K562 (cell line): ENCODE results near the gene MICOS13. TPM values are rescaled to one million over a fixed set of nuclear protein-coding genes. Genes with fewer than 3 reads are reported as not detected.

Experiments
- ARID1B ChIP-seq: fragments of 450-650 bp; IDR thresholded peaks from 2 replicates; pipeline ENCODE4 v1.6.1; 2016; ENCODE audit warnings: antibody characterized with exemption, mild to moderate bottlenecking, inconsistent platforms
- KAT2B ChIP-seq: IDR thresholded peaks from one replicate; pipeline ENCODE4 v1.6.1; 2012; ENCODE audit warnings: low read depth, mild to moderate bottlenecking, control low read depth, inconsistent platforms, low read length, moderate library complexity
- NCOA1 ChIP-seq: fragments of 450-650 bp; IDR thresholded peaks from 2 replicates; pipeline ENCODE4 v1.6.1; 2016; ENCODE audit warnings: low read depth
- NFYB ChIP-seq: IDR thresholded peaks from 2 replicates; pipeline ENCODE4 v1.6.1; 2011; ENCODE audit warnings: mild to moderate bottlenecking, moderate library complexity; ENCODE audit not compliant: insufficient read length; ENCODE audit errors: extremely low read depth
- RREB1 ChIP-seq: fragments of 250-450 bp; sonication (Bioruptor Pico); IDR thresholded peaks from 2 replicates; pipeline ENCODE4 v1.4.0; 2020
- SRSF1 ChIP-seq: fragments of 200-400 bp; formaldehyde crosslinking; IDR thresholded peaks from 2 replicates; pipeline ENCODE4 v1.6.1; 2017; ENCODE audit warnings: mild to moderate bottlenecking, low read depth, low read length, moderate library complexity
- TCF7 ChIP-seq: sonication (generic); IDR thresholded peaks from 2 replicates; pipeline ENCODE4 v1.6.1; 2016; ENCODE audit warnings: antibody characterized with exemption, borderline replicate concordance
- ZNF668 ChIP-seq: fragments of 250-450 bp; sonication (Bioruptor Pico); IDR thresholded peaks from 2 replicates; pipeline ENCODE4 v1.8.0; 2022; ENCODE audit warnings: mild to moderate bottlenecking, inconsistent platforms
- ZNF76 ChIP-seq: fragments of 250-450 bp; sonication (Bioruptor Pico); IDR thresholded peaks from 2 replicates; pipeline ENCODE4 v1.4.0; 2020; ENCODE audit warnings: mild to moderate bottlenecking, moderate library complexity, borderline replicate concordance
- polyA plus RNA-seq, 8 experiments: library from polyadenylated mRNA; depleted of rRNA in 4 of 8; stranded (reverse) in 5 of 8; unstranded in 3 of 8; fragments of >200 nt; fragmentation: Nextera tagmentation in 2 of 8; fragmentation: Illumina TruSeq in 1 of 8; extraction: Ambion mirVana in 2 of 8; extraction: Trizol in 1 of 8; gene quantifications; 2 replicates each; pipeline versions ENCODE4 v1.2.1 to v1.2.3, GENCODE V29; 2011 to 2014; ENCODE audit warnings: inconsistent platforms in 1 of 8, missing spikeins in 1 of 8
- total RNA-seq, 7 experiments: library from RNA; depleted of rRNA in 6 of 7; stranded (reverse); fragments of >200 nt in 6 of 7; fragmentation: Illumina TruSeq in 2 of 7; extraction: Trizol in 2 of 7; gene quantifications; 2 replicates each; pipeline versions ENCODE4 v1.2.1 to v1.2.3, GENCODE V29; 2011 to 2021; ENCODE audit warnings: low replicate concordance in 1 of 7
- TF ChIP-seq, protein P1 (sequence below): sonication (generic); formaldehyde crosslinking; IDR thresholded peaks from 2 replicates; pipeline ENCODE4 v1.8.1; 2022; ENCODE audit warnings: missing genetic modification reagents
- TF ChIP-seq, protein P2 (sequence below): sonication (generic); formaldehyde crosslinking; IDR thresholded peaks from 2 replicates; pipeline ENCODE4 v1.9.0; 2022; ENCODE audit warnings: mild to moderate bottlenecking, missing genetic modification reagents

The MICOS13 gene
- total and polyA plus RNA-seq, 9 of the 15 experiments (the other 6 are each of a cell fraction or from before 2014, with no cell fraction given) = 15.5 to 220 (median 49.4) TPM

DNA sequence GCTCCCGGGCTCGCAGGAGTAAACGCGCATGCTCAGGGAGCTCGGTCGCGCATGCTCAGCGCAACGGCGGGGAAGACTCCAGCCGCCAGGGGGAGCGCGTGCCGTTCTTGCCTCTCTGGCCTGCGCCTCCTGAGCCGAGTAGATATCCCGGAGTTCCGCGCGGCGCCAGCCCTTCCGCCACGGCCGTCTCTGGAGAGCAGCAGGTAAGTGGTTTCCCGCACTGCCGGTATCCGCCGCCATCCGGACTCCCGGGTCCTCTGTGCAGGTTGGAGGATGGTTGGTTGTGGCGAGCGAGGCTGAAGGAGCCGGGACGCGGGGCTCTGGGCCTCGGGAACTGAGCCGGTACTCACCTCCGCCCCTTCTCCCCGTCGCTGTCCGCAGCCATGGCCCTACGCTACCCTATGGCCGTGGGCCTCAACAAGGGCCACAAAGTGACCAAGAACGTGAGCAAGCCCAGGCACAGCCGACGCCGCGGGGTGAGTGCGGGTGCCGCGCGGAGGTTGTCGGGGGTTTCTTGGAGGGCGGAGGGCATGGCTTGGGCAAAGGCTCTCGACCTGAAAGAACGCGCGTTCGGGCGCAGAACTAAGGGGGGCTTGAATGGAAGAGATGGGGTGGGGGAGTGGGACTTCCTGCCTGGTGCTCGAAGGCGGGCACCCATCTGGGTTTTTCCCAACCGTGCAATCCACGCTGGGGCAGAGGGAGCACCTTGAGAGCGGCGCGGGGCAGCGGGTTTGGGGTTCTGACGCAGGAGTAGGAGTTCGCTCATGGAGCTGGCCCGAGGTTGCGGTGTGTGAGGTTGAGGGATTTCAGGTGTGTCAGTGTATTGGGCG, 10.0 kb upstream of the MICOS13 start, which contains the start of gene RPL36 (continued):
- TF ChIP-seq ZNF76 (CRISPR knock-in tag) = no peak; the same call in 1 of the 2 replicates
- peak; percentile 94 for TF ChIP-seq SRSF1
- peak; percentile 44 for TF ChIP-seq ARID1B
- TF ChIP-seq ZNF668 (CRISPR knock-in tag) = no peak
- peak; percentile 71; the same call in 1 of the 2 replicates for TF ChIP-seq RREB1 (CRISPR knock-in tag)
- TF ChIP-seq, protein P1, sequence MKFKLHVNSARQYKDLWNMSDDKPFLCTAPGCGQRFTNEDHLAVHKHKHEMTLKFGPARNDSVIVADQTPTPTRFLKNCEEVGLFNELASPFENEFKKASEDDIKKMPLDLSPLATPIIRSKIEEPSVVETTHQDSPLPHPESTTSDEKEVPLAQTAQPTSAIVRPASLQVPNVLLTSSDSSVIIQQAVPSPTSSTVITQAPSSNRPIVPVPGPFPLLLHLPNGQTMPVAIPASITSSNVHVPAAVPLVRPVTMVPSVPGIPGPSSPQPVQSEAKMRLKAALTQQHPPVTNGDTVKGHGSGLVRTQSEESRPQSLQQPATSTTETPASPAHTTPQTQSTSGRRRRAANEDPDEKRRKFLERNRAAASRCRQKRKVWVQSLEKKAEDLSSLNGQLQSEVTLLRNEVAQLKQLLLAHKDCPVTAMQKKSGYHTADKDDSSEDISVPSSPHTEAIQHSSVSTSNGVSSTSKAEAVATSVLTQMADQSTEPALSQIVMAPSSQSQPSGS (CRISPR knock-in tag) = no peak
- no peak for TF ChIP-seq KAT2B
- TF ChIP-seq TCF7 = peak; percentile 44; the same call in 1 of the 2 replicates
- peak; percentile 51; the same call in 1 of the 2 replicates for TF ChIP-seq NCOA1
- no peak for TF ChIP-seq NFYB
- TF ChIP-seq, protein P2, sequence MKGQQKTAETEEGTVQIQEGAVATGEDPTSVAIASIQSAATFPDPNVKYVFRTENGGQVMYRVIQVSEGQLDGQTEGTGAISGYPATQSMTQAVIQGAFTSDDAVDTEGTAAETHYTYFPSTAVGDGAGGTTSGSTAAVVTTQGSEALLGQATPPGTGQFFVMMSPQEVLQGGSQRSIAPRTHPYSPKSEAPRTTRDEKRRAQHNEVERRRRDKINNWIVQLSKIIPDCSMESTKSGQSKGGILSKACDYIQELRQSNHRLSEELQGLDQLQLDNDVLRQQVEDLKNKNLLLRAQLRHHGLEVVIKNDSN (CRISPR knock-in tag) = peak; percentile 61
